ENCODE measurements around the gene SFXN5. TPM values are rescaled to one million over a fixed set of nuclear protein-coding genes. Genes with fewer than 3 reads are reported as not detected.
A peak's percentile ranks its signal among the peaks of the same experiment; 100 is the strongest.
"Not testable (repeated sequence)": the region's sequence is repeated elsewhere in the genome, so short reads cannot be mapped to it uniquely, and the experiment has no call there.

The SFXN5 gene
- total RNA-seq, 1 donor from 2014 or later: 9.7 TPM

DNA sequence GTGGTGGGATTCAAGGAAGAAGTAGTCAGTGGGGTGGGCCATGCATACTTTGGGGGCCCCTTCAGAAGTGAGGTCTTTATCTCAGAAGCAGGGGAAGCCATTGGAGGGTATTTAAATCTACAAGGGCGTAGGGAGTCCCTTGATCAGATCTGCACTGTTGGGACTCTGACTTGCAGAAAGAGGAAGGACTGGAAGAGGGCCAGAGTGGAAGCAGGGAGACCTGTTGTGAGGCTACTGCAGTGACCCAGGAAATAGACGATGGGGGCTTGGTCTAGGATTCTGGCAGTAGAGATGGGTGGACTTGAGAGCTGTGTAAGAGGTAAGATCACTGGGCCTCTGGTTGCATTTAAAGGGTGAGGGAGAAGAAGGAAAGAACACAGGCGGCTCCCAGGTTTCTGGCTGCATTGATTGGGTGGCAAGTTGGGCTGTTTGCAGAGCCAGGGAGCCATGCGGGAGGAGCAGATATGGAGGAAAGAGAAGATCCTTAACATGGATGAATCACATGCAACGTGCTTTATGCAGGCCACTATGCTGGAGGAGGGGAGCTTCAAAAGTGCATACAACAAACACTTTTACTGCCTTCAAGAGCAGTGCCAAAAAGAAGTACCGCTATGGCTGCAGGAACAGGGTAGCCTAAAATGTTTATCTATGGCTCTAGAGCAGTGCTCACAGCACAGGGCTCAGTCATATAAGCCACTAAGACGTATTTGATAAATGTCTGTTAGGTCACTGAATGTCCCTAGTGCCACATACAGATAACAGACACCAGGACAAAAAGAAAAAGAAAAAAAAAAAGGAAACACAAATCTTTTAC lies 2.3 kb downstream of the SFXN5 start:
- no peak for ATAC-seq (ENCODE audit: poor library complexity)
- DNase-seq: no peak
- intact Hi-C loops (cut with DNase I): loop anchor here (5.0 kb wide), 1 partner anchor 87 kb away; no protein-coding TSS in a partner anchor

DNA sequence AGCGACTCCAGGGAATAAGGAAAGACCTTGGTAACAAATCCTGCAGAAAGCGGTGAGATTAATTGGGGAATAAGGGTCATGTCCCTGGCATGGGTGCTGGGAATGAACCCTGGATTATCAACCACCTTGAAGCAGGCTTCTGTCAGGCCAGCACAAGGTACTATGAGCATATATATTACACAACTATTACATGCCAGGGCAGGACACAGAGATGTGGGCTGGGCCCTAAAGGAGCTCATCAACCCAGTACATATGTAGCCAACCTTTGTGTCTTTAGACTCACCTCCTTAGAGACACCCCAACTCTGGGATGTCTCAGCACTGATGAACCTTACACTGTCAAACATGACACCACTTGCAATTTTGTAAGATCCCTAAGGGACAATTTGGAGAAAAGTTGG lies 3.4 kb downstream of the SFXN5 start:
- intact Hi-C loops (cut with DNase I): loop anchor here (5.0 kb wide), 1 partner anchor 86 kb away; no protein-coding TSS in a partner anchor
- ATAC-seq (ENCODE audit: poor library complexity) (no peak), DNase-seq (no peak)

DNA sequence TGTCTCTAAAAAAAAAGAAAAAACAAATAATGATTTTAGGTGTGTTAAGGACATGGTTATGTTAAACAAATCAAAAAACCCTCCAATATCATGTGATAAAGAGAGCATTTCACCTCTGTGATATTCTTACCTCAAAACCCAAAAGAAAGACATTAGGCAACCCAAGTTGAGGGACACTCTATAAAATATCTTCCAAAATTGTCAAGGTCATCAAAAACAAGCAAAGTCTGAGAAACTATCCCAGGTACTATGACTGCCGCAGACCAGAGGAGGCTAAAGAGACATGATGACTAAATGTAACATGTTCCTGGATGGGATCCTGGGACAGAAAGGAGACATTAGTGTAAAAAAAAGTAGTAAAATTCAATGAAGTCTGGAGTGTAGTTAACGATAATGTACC lies 4.5 kb downstream of the SFXN5 start:
- ATAC-seq (ENCODE audit: poor library complexity) (no peak), DNase-seq (no peak)
- intact Hi-C loops (cut with DNase I): loop anchor here (5.0 kb wide), 1 partner anchor 85 kb away; no protein-coding TSS in a partner anchor

DNA sequence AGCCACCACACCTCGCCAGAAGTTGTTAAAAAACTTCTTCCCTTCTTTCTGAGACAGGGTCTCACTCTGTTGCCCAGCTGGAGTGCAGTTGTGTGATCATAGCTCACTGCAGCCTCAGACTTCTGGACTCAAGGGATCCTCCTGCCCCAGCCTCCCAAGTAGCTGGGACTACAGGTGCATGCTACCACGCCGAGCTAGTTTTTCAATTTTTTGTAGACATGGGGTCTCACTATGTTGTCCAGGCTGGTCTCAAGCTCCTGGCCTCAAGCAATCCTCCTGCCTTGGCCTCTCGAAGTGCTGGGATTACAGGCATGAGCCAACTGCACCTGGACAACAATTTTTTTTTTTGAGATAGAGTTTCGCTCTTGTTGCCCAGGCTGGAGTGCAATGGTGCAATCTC lies 6.4 kb downstream of the SFXN5 start:
- intact Hi-C loops (cut with DNase I): loop anchor here (5.0 kb wide), 1 partner anchor 83 kb away; no protein-coding TSS in a partner anchor
- DNase-seq; ATAC-seq (ENCODE audit: poor library complexity): not testable (repeated sequence)

DNA sequence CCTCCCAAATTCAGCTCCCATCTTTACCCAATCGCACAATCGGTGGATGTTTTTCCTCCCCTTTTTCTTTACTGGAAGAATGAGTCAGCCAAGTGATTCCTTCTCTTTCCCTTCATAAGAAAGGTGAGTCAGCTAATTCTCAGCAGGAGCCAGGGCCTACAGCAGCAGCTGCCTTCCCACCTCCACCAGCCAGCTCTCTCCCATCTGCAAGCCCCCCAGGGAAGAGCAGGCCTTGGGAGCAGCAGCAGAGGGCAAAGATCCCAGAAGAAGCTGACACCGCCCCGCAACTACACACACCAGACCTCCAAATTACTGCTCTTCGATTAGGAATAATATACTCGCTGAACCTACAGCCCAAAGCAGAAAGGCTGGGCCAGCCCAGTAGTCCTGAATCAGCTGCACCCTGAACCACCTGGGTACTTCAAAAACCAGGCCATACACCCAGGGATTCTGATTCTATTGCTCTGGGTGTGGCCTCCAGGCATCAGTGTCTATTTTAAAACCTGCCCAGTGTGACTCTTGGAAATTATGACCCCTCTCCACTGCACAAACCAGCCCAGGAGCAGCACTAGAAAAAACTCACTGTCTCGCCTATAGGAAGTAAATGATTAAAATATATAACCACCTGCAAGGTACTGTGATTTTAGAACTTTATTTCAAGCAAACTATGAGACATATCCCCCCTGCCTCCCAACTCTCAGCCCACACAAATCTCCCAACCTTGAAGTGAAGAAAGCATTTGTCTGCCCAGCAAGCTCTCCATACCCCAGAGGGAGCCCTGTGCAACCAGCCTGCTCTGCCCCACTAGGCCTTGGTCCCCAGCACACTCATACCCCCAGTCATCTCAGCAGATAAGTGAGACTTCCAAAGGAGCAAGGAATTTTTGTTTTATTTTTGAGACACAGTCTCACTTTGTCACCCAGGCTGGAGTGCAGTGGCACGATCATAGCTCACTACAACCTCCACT lies 7.3 kb downstream of the SFXN5 start:
- no peak for DNase-seq
- intact Hi-C loops (cut with DNase I): no loop called here
- peak; percentile 70 for ATAC-seq (ENCODE audit: poor library complexity)

DNA sequence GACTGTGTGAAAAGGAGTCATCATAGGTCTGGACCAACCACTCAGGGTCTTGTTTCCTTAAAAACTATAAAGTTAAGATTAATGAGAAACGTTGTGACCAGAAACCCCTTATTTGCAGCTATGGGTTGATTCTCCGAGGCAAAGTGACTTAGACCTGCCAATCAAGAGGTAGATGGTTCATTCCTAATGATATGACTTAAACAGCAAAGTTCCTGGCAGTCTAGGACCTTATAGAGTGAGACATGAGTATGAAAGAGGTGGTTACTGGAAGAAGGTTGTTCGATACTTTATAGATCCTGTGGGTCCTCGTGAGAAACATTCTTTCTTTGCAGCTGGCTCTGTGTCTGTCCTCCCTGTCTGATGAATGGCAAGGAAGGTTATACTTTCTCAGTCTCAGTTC lies 8.0 kb downstream of the SFXN5 start:
- intact Hi-C loops (cut with DNase I): no loop called here
- DNase-seq: no peak
- no peak for ATAC-seq (ENCODE audit: poor library complexity)

DNA sequence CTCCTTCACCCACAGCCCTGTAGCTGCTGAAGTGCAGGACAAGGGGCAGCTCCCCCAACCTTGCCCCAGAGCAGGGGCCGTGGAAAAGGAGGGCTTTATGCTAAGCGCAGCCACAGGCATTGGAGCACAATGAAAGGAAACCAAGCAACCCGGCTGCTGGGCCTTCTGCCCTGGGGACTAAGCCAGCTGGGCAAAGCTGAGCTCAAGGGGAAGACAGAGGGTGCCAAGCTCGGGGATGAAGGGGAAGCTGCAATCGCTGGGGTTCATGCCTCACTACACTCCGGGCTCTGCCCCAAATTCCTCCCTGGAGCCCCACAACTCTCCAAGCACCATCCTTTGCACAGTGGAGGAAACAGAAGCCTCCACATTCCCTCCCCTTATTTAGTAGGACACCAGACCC lies 12.4 kb downstream of the SFXN5 start:
- ATAC-seq (ENCODE audit: poor library complexity): no peak
- no peak for DNase-seq
- intact Hi-C loops (cut with DNase I): no loop called here

DNA sequence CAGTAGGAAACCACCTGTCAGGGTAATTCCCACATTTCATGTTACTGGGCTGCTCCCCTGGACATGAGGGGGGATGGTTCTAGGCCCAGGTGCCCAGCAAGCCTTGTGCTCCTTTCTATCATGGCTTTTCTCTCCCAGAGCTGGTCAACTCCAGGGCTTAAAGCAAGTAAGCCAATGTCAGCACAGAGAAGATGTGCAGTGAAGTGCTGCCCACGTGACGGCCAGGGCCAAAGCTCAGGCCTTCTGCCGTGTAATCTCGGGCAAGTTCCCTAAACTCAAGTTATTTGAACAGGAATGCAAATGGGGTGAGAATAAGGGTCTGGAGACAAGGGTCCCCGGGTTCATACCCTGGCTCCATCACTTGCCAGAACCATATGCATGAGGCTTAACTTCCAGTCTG lies 16.5 kb downstream of the SFXN5 start:
- ATAC-seq (ENCODE audit: poor library complexity) (no peak), DNase-seq (no peak)
- intact Hi-C loops (cut with DNase I): no loop called here

DNA sequence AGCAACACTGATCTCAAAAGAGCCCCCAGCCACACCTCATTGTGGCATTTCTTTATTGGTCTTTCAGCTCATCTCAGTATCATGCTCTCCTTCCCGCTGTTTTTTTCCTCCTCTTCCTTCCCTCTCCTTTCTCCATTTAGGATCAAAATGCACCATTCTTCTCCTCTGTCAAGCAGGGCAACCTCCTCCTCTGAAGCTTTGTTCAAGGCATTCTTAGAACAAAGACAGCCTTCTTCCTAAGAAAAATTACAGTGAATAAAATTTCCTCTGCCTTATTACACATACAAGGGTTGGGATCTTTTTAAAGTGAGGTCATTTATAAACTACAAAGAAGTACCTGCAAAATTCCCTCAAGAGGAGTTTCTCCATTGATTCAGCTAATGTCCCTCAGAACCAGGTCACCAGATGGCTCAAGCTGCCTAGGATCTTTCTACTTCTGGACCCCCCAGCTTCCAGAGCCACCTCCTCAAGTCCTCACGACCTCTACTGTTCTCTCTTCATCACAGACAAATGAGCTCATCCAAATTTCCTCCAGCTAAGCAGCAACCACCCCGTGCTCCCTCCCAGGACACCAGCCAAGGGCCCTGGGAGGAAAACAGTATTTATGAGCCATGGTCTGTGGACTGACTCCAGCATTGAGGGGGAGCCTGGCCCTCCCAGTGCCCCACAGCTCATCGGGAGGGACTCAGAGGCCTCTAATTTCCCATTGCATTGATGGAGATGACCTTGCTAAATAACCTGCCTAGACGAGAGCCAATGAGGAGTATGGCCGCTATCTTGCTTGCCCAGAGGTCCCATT lies 18.0 kb downstream of the SFXN5 start:
- intact Hi-C loops (cut with DNase I): no loop called here
- ATAC-seq (ENCODE audit: poor library complexity): no peak

DNA sequence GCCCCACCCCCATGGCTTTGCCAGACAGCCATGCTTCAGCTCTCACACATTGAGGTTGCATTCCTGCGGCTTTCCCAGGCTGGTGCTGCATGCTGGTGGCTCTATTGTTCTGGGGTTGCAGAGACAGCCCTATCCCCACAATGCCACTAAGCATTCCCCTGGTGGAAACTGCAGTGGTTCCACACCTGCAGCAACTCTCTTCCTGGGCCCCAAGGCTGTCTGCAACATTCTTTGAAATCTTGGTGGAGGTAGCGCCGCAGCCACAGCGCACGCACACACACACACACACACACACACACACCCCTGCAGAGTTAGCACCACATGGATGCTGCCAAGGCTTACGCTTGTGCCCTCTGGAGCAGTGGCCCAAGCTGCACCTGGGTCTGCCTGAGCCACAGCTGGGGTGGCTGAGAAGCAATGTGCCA lies 21.4 kb downstream of the SFXN5 start:
- ATAC-seq (ENCODE audit: poor library complexity) (no peak), DNase-seq (no peak)
- intact Hi-C loops (cut with DNase I): no loop called here

More for the DNA sequence above, 18.0 kb downstream of the SFXN5 start:
- no peak for DNase-seq

DNA sequence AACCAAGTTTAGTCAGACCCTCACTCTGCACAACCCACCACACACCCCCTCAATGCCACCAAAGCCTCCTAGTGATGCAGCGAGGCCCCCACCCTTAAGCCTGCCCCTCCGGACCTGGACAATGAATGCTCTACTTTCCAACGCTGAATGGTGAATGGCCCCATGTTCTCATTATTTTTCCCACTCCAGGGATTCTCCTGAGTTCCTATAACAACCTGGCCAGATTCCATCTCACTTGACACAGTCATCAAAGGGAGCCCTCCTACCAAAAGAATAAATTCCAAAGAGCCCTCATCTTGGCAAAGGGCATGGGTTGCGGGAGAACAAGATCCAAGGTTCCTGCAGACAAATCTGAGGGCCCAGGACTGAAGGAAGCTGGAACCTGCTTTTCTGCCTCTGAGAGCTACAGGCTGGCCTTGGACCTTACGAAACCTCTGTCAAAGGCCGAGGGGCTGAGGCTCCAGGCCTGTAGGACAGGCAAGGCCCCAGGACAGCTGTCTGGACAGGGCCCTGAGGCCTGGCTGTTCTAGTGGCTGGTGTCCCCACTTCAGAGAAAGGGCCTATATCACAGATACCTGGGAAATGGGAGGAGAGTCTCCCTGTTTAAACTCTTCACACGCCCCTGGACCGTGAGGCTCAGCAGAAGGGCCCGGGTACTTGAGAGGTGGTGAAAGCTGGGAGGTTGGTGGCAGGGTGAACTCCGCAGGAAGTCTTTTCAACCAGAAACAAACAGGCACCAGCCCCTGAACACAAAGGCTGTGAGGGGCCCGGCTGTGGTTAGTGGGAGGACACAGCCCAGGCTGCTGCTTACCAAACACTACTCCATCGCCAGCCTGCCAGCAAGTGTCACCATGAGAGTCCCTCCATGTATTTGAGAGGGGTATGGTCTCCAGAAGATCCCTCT lies 27.3 kb downstream of the SFXN5 start:
- no peak for ATAC-seq (ENCODE audit: poor library complexity)
- no peak for DNase-seq
- intact Hi-C loops (cut with DNase I): no loop called here

DNA sequence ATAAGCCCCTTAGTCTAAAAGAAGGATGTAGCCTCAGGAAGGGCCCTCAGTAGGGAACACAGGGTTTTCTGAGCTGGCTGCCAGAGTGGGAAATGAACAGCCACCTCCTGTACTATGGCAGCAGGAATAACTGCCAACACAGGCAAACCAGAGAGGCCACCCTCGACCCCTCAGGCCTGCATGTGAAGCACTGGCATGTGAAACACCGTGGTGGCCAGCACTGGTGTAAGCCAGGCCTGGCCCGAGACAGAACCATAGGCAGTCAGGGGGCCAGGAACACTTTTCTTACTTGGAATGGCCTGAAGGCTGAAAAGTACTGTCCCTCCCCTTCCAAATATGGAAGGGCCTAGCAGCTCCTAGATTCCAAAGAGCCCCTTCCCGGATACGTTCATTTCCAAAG lies 28.2 kb downstream of the SFXN5 start:
- intact Hi-C loops (cut with DNase I): no loop called here
- DNase-seq (no peak), ATAC-seq (ENCODE audit: poor library complexity) (no peak)

DNA sequence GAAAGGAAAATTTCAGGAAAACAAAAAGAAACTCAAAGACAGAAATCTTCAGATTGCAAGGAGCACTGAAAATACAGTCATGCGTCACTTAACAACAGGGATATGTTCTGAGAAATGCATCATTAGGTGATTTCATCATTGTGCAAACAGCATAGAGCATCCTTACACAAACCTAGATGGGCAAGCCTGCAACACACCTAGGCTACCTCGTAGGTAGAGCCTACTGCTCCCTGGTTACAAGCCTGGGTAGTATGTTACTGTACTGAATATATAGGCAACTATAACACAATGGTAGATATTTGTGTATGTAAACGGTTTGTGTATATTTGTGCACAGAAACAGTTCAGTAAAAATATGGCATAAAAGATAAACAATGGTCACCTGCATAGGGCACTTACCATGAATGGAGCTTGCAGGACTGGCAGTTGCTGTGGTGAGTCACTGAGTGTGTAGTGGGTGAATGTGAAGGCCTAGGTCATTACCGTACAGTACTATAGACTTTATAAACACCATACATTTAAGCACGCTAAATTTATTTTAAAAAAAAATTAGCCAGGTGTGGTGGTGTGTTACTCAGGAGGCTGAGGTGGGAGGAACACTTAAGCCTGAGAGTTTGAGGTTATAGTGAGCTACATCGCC lies 33.4 kb downstream of the SFXN5 start:
- intact Hi-C loops (cut with DNase I): no loop called here
- no peak for ATAC-seq (ENCODE audit: poor library complexity)
- no peak for DNase-seq

DNA sequence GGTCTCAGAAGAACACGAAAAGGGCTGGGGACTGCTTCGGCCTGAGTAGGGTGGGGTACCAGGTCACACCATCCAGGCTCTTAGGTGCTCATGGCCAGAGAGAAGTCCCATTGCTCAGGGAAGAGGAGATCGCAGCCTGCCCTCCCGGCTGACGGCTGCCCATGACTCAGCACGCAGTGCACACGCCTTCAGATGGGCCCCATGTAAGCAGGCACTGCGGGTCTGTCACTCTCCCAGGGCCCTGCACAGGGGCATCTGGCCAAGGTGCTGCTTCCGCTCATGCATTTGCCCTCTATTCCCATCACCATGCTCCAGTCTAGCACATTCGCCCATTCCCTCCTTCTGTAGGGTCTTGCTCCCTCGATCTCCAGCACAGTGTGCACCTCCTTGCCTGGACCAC lies 34.7 kb downstream of the SFXN5 start:
- DNase-seq (no peak), ATAC-seq (ENCODE audit: poor library complexity) (no peak)
- intact Hi-C loops (cut with DNase I): no loop called here

DNA sequence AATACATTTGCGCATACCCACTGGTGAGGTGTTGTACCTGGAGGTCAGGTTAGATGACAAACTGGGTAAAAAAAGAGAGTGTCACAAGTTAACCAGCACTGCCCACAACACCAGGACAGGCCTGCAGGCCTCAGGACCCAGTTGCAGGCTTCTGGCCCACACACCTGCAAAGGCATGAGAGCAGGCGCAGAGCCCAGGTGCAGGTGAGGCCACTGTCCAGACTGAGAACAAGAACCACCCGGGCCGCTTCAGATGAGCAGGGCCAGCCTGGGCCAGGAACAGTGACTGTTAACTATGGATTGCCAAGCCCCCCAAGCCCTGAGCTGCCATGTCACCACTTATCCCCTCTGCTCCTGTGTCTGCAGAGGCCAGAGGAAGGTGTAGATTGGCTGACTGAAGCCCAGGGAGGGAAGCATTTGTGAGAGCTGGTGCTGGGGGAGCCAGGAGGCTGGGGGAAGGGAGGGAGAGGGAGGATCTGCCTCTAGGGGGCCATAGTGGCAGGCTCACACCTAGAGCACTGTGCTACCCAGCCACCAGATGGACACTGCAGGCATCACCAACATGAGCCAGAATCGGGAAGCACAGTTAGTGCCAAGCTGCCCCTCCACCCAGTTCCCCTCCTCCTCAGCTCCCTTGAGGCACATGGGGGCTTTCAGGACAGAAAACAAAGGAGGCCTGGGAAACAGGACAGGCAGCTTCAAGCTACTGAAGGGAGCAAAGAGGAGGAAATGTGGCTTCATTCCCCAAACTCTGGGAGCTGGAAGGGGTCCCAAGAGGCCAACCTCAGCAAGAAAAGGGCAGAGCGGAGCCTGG lies 35.4 kb downstream of the SFXN5 start:
- DNase-seq (no peak), ATAC-seq (ENCODE audit: poor library complexity) (no peak)
- intact Hi-C loops (cut with DNase I): no loop called here

DNA sequence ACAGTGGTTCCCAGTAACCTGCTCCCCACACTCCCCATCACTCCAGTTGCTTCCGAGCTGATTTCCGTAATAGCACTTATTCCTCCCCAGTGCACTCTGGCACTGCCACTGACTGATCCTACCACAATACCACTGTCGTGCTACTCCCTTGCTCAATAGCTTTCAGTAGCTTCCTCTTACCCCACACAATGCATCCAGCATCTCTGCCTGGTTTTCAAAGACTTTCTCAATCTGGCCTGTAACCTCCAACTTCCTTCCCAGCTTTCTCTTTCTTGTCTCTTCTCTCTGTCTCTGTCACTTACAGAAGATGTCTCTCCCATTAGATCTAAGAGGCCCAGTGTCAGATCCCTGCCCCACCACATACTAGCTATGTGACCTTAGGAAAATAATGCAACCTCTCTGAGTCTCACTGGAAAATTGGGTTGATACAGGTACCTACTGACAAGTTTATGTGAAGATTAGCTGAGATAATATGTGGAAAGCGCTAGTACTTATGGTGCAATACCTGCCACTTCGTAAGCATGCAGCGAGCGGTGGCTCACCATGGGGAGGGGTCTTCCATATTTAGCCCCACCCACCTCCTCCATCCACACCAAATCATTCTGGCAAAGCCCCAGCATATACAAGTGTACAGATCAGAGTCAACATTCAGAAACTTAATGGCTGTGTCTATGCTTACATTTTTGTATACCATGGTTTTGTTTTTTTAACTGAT lies 36.7 kb downstream of the SFXN5 start:
- DNase-seq (no peak), ATAC-seq (ENCODE audit: poor library complexity) (peak; percentile 49)
- intact Hi-C loops (cut with DNase I): no loop called here
